ENCODE data around the gene TMSB4X.

- no peak for TF ChIP-seq CTCF (IDR thresholded peaks at IDR 0.05)
- TF ChIP-seq POLR2A (IDR thresholded peaks at IDR 0.05), result no peak
- no peak for TF ChIP-seq EP300 (IDR thresholded peaks at IDR 0.05)
Observed at GRCh38 chrX:12946406-12946805, 28.5 kb upstream of the TMSB4X start.

Measured in tibial nerve (tissue), 4 donors.